GM12878 (cell line): ENCODE measurements around the gene AOPEP. TPM values are rescaled to one million over a fixed set of nuclear protein-coding genes. Genes with fewer than 3 reads are reported as not detected.

Source experiments
- ATF2 ChIP-seq: IDR thresholded peaks from 2 replicates; pipeline ENCODE4 v1.6.1; 2012; ENCODE audit warnings: low read length, inconsistent platforms
- CBFB ChIP-seq: IDR thresholded peaks from 2 replicates; pipeline ENCODE4 v1.6.1; 2016; ENCODE audit warnings: antibody characterized with exemption, low read depth
- IRF4 ChIP-seq: IDR thresholded peaks from 2 replicates; pipeline ENCODE4 v1.6.1; 2011; ENCODE audit warnings: low read depth, low read length
- JUND ChIP-seq: IDR thresholded peaks from 2 replicates; pipeline ENCODE4 v1.6.1; 2012; ENCODE audit warnings: low read depth, mild to moderate bottlenecking, low read length, improper control_type of control experiment, moderate library complexity
- MXI1 ChIP-seq: fragments of 150-350 bp; IDR thresholded peaks from 2 replicates; pipeline ENCODE4 v1.6.1; 2011; ENCODE audit warnings: low read depth, mild to moderate bottlenecking, inconsistent platforms, low read length, improper control_type of control experiment
- NFYA ChIP-seq: IDR thresholded peaks from 2 replicates; pipeline ENCODE4 v1.6.1; 2011; ENCODE audit warnings: low read depth, mild to moderate bottlenecking, low read length, improper control_type of control experiment, borderline replicate concordance
- SMAD1 ChIP-seq: fragments of 450-650 bp; IDR thresholded peaks from 2 replicates; pipeline ENCODE4 v1.6.1; 2018; ENCODE audit warnings: mild to moderate bottlenecking, low read depth; ENCODE audit not compliant: partially characterized antibody
- SRF ChIP-seq, 2 experiments: IDR thresholded peaks; 2 replicates each; pipeline ENCODE4 v1.6.1; 2011; ENCODE audit warnings: low read depth in 2 of 2, low read length in 2 of 2, mild to moderate bottlenecking in 1 of 2, moderate library complexity in 1 of 2
- TARDBP ChIP-seq: IDR thresholded peaks from 2 replicates; pipeline ENCODE4 v1.6.1; 2016; ENCODE audit warnings: borderline replicate concordance
- TCF12 ChIP-seq: IDR thresholded peaks from 2 replicates; pipeline ENCODE4 v1.6.1; 2011; ENCODE audit warnings: low read depth, mild to moderate bottlenecking, low read length
- ZBTB40 ChIP-seq: fragments of 450-650 bp; IDR thresholded peaks from 2 replicates; pipeline ENCODE4 v1.6.1; 2016; ENCODE audit warnings: mild to moderate bottlenecking, moderate library complexity, borderline replicate concordance
- ZNF207 ChIP-seq: fragments of 450-650 bp; IDR thresholded peaks from 2 replicates; pipeline ENCODE4 v1.6.1; 2014; ENCODE audit warnings: antibody characterized with exemption, mild to moderate bottlenecking, borderline replicate concordance
- polyA plus RNA-seq, 11 experiments: library from polyadenylated mRNA; depleted of rRNA in 4 of 11; unstranded in 6 of 11; stranded (reverse) in 5 of 11; fragments of >200 nt; fragmentation: Nextera tagmentation in 4 of 11; fragmentation: Illumina TruSeq in 1 of 11; extraction: Ambion mirVana in 4 of 11; extraction: Trizol in 1 of 11; gene quantifications; 1 replicate in 1 of 11; 2 replicates in 10 of 11; pipeline versions ENCODE4 v1.2.1 to v1.2.3, GENCODE V29; 2011 to 2016; ENCODE audit warnings: inconsistent platforms in 2 of 11, missing spikeins in 2 of 11, low read depth in 1 of 11
- total RNA-seq, 4 experiments: library from RNA; depleted of rRNA in 3 of 4; stranded (reverse); fragments of >200 nt in 3 of 4; fragmentation: Illumina TruSeq in 1 of 4; extraction: Trizol in 1 of 4; gene quantifications; 2 replicates each; pipeline versions ENCODE4 v1.2.1 to v1.2.3, GENCODE V29; 2013 to 2021

The AOPEP gene
- total and polyA plus RNA-seq, 10 of the 15 experiments (the other 5 are each of a cell fraction or from before 2014, with no cell fraction given), result 2.3 to 16.9 (median 10.1) TPM

GRCh38 chr9:94895668-94896067 is 169.2 kb downstream of the AOPEP start (continued):
- TF ChIP-seq ATF2, result no peak
- 0 out of 2 replicates have a peak, but pooled peaks have one; percentile 66 for TF ChIP-seq TARDBP
- TF ChIP-seq MXI1, result no peak
- TF ChIP-seq JUND, result 0 out of 2 replicates have a peak, but pooled peaks have one; percentile 49
- TF ChIP-seq TCF12, result 0 out of 2 replicates have a peak, but pooled peaks have one; percentile 28
- no peak for TF ChIP-seq ZNF207
- TF ChIP-seq CBFB, result peak; percentile 83
- TF ChIP-seq SRF (IDR thresholded peaks at IDR 0.05; ENCODE audit: low read depth in 2 of 2, low read length in 2 of 2), result peak in 1 of 2 experiments; percentile 72; a peak in 1 of 4 replicates
- peak; percentile 96 for TF ChIP-seq IRF4
- peak; percentile 95 for TF ChIP-seq ZBTB40
- no peak for TF ChIP-seq NFYA
- TF ChIP-seq SMAD1, result no peak
